HG02571 (cell line): ENCODE data around the gene CISD1.

Source experiments
- ATAC-seq: cut with Tn5 transposase; IDR thresholded peaks from one replicate; pipeline ENCODE4 v1.9.1; 2021; ENCODE audit warnings: mild to moderate bottlenecking, moderate library complexity; ENCODE audit not compliant: unreplicated experiment

Gene CISD1

GRCh38 chr10:58305821-58306220, 36.9 kb downstream of the CISD1 start:
- ATAC-seq, result no peak

GRCh38 chr10:58307676-58308075, 38.7 kb downstream of the CISD1 start:
- no peak for ATAC-seq

GRCh38 chr10:58311026-58311425, 42.1 kb downstream of the CISD1 start:
- no peak for ATAC-seq

- ATAC-seq, result no peak
Observed at GRCh38 chr10:58316874-58317273, 47.9 kb downstream of the CISD1 start.

GRCh38 chr10:58318346-58318745, 49.4 kb downstream of the CISD1 start:
- ATAC-seq, result no peak

GRCh38 chr10:58319599-58319998, 50.6 kb downstream of the CISD1 start:
- ATAC-seq, result no peak

- ATAC-seq, result no peak
Observed at GRCh38 chr10:58320351-58321049, 51.5 kb downstream of the CISD1 start.

- peak; percentile 82 for ATAC-seq
Observed at GRCh38 chr10:58322072-58322834, 53.3 kb downstream of the CISD1 start.

- ATAC-seq, result no peak
Observed at GRCh38 chr10:58322835-58323209, 53.9 kb downstream of the CISD1 start.

- ATAC-seq, result no peak
Observed at GRCh38 chr10:58326967-58327381, 58.0 kb downstream of the CISD1 start.

GRCh38 chr10:58328233-58328632, 59.3 kb downstream of the CISD1 start:
- no peak for ATAC-seq

GRCh38 chr10:58330431-58330830, 61.5 kb downstream of the CISD1 start:
- no peak for ATAC-seq

GRCh38 chr10:58331646-58332045, 62.7 kb downstream of the CISD1 start:
- ATAC-seq, result no peak

- peak; percentile 98 for ATAC-seq
Observed at GRCh38 chr10:58334817-58335305, 65.9 kb downstream of the CISD1 start, which contains the start of gene UBE2D1. UBE2D1 (plus strand) TSS chr10:58335006; CDS start chr10:58335202, 196 bp downstream.

- ATAC-seq, result peak; percentile 44
Observed at GRCh38 chr10:58335306-58336005, 66.5 kb downstream of the CISD1 start.

- no peak for ATAC-seq
Observed at GRCh38 chr10:58336242-58336641, 67.3 kb downstream of the CISD1 start.
